Astrocyte (in vitro differentiated cells and primary cell): ENCODE measurements around the gene PILRA. TPM values are rescaled to one million over a fixed set of nuclear protein-coding genes. Genes with fewer than 3 reads are reported as not detected.
"Not testable (repeated sequence)": the region's sequence is repeated elsewhere in the genome, so short reads cannot be mapped to it uniquely, and the experiment has no call there.

Experiments
- DNase-seq: peaks from one replicate; pipeline ENCODE4 v3.0.0-alpha.2; 2010; ENCODE audit warnings: low read depth
- FAIRE-seq: peaks from 2 replicates; lab custom pipeline; 2011; peaks lifted over from hg19 to GRCh38; lab: Jason Lieb, UNC
- H2AFZ ChIP-seq: 2 replicates; pipeline ENCODE4 v1.6.0; 2012; ENCODE audit warnings: low read depth, low read length, inconsistent platforms
- H3K27ac ChIP-seq: 2 replicates; pipeline ENCODE4 v1.5.1; 2011; ENCODE audit warnings: low read depth, low read length, inconsistent platforms
- H3K27me3 ChIP-seq: 2 replicates; pipeline ENCODE4 v1.6.0; 2011; ENCODE audit warnings: low read length, inconsistent platforms; ENCODE audit not compliant: insufficient read depth
- H3K36me3 ChIP-seq: 2 replicates; pipeline ENCODE4 v1.5.1; 2011; ENCODE audit warnings: low read length, inconsistent platforms; ENCODE audit not compliant: insufficient read depth
- H3K4me1 ChIP-seq: 2 replicates; pipeline ENCODE4 v1.5.1; 2011; ENCODE audit warnings: low read length, inconsistent platforms; ENCODE audit not compliant: insufficient read depth
- H3K4me2 ChIP-seq: 2 replicates; pipeline ENCODE4 v1.6.0; 2012; ENCODE audit warnings: low read length, inconsistent platforms
- H3K4me3 ChIP-seq: 2 replicates; pipeline ENCODE4 v1.5.1; 2011; ENCODE audit warnings: low read depth, mild to moderate bottlenecking, low read length, inconsistent platforms; ENCODE audit not compliant: insufficient read depth
- H3K79me2 ChIP-seq: 2 replicates; pipeline ENCODE4 v1.6.0; 2012; ENCODE audit warnings: mild to moderate bottlenecking, low read length, inconsistent platforms; ENCODE audit not compliant: insufficient read depth
- H3K9ac ChIP-seq: 2 replicates; pipeline ENCODE4 v1.6.0; 2012; ENCODE audit warnings: mild to moderate bottlenecking, low read length, inconsistent platforms
- H3K9me3 ChIP-seq: 2 replicates; pipeline ENCODE4 v1.5.1; 2012; ENCODE audit warnings: low read depth, mild to moderate bottlenecking, low read length, inconsistent platforms; ENCODE audit not compliant: insufficient read depth
- H4K20me1 ChIP-seq: 2 replicates; pipeline ENCODE4 v1.6.0; 2012; ENCODE audit warnings: low read length, inconsistent platforms; ENCODE audit not compliant: insufficient read depth
- H3K27ac Mint-ChIP-seq: one replicate; pipeline ENCODE4 v1.8.0; 2021; ENCODE audit warnings: mild to moderate bottlenecking, mixed read lengths; ENCODE audit not compliant: unreplicated experiment
- H3K27me3 Mint-ChIP-seq: one replicate; pipeline ENCODE4 v1.8.0; 2021; ENCODE audit warnings: low read depth, mixed read lengths; ENCODE audit not compliant: unreplicated experiment
- H3K36me3 Mint-ChIP-seq: one replicate; pipeline ENCODE4 v1.8.0; 2021; ENCODE audit warnings: low read depth, mixed read lengths; ENCODE audit not compliant: unreplicated experiment
- H3K4me1 Mint-ChIP-seq: one replicate; pipeline ENCODE4 v1.8.0; 2021; ENCODE audit warnings: low read depth, mixed read lengths; ENCODE audit not compliant: unreplicated experiment
- H3K4me3 Mint-ChIP-seq: one replicate; pipeline ENCODE4 v1.8.0; 2021; ENCODE audit warnings: mild to moderate bottlenecking, moderate library complexity, mixed read lengths; ENCODE audit not compliant: unreplicated experiment
- H3K9me3 Mint-ChIP-seq: one replicate; pipeline ENCODE4 v1.8.0; 2021; ENCODE audit warnings: mild to moderate bottlenecking, mixed read lengths; ENCODE audit not compliant: unreplicated experiment
- total RNA-seq: library from RNA; stranded (reverse); gene quantifications from 2 replicates; pipeline ENCODE4 v1.2.1, GENCODE V29; 2021
- TF ChIP-seq, protein P1 (sequence below): IDR thresholded peaks from 2 replicates; pipeline ENCODE4 v1.5.1; 2011; ENCODE audit warnings: low read depth, mild to moderate bottlenecking, inconsistent platforms, low read length, moderate library complexity; ENCODE audit not compliant: insufficient read depth

PILRA gene
- total RNA-seq, 1 donor from 2014 or later, result 2.3 TPM

DNA sequence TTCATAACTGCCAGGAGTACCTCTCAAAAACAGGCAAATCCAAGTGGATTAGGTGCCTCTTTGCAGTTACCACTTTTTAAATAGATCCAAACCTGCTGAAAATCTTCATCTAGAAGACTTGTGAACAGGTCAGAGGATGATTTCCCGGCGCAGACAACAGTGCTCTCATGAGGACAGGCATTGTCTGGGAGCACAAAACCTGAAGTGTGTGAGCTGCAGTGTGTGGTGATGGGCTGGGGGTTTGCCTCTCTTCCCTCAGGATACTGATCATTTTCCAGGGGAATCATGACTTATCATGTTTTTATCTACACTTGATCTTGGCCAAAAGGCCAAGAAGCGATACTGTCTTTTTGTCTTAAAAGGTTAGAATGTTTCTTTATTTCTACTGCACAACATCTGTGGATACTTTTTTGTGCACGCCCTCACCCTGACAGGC is 29.1 kb upstream of the PILRA start:
- H3K4me3 ChIP-seq, FAIRE-seq, H3K27me3 Mint-ChIP-seq, H3K27ac Mint-ChIP-seq, H3K4me2 ChIP-seq, H3K27me3 ChIP-seq, H3K4me3 Mint-ChIP-seq, H2AFZ ChIP-seq, H3K9me3 ChIP-seq, DNase-seq, H3K9ac ChIP-seq, H3K9me3 Mint-ChIP-seq: not testable (repeated sequence)
- peaks cover 12% of the 10 kb centered on the region for H3K4me1 ChIP-seq
- TF ChIP-seq, protein P1, sequence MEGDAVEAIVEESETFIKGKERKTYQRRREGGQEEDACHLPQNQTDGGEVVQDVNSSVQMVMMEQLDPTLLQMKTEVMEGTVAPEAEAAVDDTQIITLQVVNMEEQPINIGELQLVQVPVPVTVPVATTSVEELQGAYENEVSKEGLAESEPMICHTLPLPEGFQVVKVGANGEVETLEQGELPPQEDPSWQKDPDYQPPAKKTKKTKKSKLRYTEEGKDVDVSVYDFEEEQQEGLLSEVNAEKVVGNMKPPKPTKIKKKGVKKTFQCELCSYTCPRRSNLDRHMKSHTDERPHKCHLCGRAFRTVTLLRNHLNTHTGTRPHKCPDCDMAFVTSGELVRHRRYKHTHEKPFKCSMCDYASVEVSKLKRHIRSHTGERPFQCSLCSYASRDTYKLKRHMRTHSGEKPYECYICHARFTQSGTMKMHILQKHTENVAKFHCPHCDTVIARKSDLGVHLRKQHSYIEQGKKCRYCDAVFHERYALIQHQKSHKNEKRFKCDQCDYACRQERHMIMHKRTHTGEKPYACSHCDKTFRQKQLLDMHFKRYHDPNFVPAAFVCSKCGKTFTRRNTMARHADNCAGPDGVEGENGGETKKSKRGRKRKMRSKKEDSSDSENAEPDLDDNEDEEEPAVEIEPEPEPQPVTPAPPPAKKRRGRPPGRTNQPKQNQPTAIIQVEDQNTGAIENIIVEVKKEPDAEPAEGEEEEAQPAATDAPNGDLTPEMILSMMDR, result peak; percentile 35
- peaks cover 21% of the 10 kb centered on the region for H3K36me3 ChIP-seq
- peaks cover 47% of the 10 kb centered on the region for H4K20me1 ChIP-seq
- H3K4me1 Mint-ChIP-seq, result peaks cover 13% of the 10 kb centered on the region
- peaks cover 21% of the 10 kb centered on the region for H3K79me2 ChIP-seq
- H3K27ac ChIP-seq, result peak overlapping the region; percentile 74
- peaks cover 18% of the 10 kb centered on the region for H3K36me3 Mint-ChIP-seq

DNA sequence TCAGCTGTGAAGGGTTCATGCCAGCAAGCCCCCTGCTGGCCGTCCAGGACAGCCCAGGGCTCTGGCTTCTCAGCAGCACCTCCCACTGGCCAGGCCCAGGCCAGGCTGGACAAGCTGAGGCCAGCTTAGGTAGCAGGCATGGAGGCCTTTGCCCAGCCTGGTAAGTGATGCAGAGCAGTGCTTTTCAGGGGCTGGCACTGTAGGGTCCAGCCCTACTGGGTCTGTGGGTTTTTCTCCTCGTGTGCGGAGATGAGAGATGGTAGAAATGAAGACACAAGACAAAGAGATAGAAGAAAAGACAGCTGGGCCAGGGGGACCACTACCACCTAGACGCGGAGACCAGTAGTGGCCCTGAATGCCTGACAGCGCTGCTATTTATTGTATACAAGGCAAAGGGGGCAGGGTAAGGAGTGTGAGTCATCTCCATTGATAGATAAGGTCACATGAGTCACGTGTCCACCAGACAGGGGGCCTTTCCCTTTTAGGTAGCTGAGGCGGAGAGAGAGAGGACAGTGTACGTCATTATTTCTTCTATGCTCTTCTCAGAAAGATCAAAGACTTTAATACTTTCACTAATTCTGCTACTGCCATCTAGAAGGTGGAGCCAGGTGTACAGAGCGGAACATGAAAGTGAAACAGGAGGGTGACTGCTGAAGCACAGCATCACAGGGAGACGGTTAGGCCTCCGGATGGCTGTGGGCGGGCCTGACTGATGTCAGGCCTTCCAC is 28.6 kb upstream of the PILRA start:
- Mint-ChIP-seq H3K27ac (peak overlapping the region; percentile 75), H3K4me1 (peaks cover 13% of the 10 kb centered on the region), H3K4me3 (peak overlapping the region; percentile 66), H3K36me3 (peaks cover 21% of the 10 kb centered on the region)
- peak overlapping the region; percentile 57 for H3K4me2 ChIP-seq
- not testable (repeated sequence) for H3K27me3 ChIP-seq, H3K9me3 ChIP-seq, H3K27me3 Mint-ChIP-seq, H3K4me3 ChIP-seq, FAIRE-seq, H2AFZ ChIP-seq, H3K9me3 Mint-ChIP-seq
- H3K79me2 ChIP-seq, result peaks cover 21% of the 10 kb centered on the region
- H3K36me3 ChIP-seq, result peaks cover 27% of the 10 kb centered on the region
- H3K9ac ChIP-seq, result peak overlapping the region; percentile 31
- H3K4me1 ChIP-seq, result peaks cover 12% of the 10 kb centered on the region
- DNase-seq, result peak; percentile 74
- H4K20me1 ChIP-seq, result peaks cover 53% of the 10 kb centered on the region
- H3K27ac ChIP-seq, result peak overlapping the region; percentile 74

DNA sequence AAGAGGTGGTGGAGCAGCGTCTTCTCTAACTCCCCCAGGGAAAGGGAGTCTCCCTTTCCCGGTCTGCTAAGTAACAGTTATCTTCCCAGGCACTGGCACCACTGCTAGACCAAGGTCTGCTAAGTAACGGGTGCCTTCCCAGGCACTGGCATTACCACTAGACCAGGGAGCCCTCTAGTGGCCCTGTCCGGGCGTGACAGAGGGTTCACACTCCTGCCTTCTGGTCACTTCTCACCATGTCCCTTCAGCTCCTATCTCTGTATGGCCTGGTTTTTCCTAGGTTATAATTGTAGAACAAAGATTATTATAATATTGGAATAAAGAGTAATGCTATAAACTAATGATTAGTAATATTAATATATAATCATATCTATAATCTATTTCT is 28.0 kb upstream of the PILRA start:
- not testable (repeated sequence) for FAIRE-seq, H3K27me3 ChIP-seq, H2AFZ ChIP-seq, H3K27ac Mint-ChIP-seq, H3K9me3 ChIP-seq, H3K4me3 ChIP-seq, H3K9me3 Mint-ChIP-seq, H3K9ac ChIP-seq, H3K27ac ChIP-seq, H3K4me2 ChIP-seq, H3K27me3 Mint-ChIP-seq, H3K4me3 Mint-ChIP-seq
- Mint-ChIP-seq H3K36me3 (peaks cover 21% of the 10 kb centered on the region), H3K4me1 (peaks cover 13% of the 10 kb centered on the region)
- Histone ChIP-seq H3K79me2 (peaks cover 21% of the 10 kb centered on the region), H3K4me1 (peaks cover 12% of the 10 kb centered on the region), H4K20me1 (peaks cover 56% of the 10 kb centered on the region), H3K36me3 (peaks cover 31% of the 10 kb centered on the region)
- TF ChIP-seq, protein P1, result peak; percentile 21
- peak; percentile 9 for DNase-seq
